Measurements from ENCODE around the gene CPED1.

DNA sequence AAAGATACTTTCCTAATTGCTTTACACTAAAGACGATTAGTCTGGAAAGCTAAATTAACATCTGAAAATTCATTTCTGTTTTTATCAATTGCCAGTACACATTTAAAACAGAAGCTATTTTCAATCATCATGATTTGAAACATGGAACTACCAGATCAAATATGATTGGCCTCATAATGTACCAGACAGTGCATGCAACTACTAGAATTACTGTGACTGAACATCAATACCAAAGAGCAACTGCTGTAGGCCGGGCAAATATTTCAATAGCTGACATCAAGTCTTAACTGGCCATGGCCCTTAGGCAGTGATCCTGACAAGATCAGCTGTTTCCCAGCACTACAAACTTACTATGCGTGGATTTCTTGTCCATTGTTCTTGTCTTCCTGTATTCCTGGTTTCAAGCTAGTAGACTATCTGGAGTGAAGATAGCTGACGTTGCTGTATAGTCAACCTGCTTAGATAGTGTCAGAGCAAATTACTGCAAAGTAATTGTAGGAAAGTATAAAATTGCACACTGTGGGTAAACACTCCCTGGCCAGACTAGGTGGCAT lies 318.6 kb downstream of the CPED1 start:
- no peak for TF ChIP-seq NFYB (CRISPR knock-in tag; conservative IDR thresholded peaks at IDR 0.05; ENCODE audit: low read depth)
- no peak for TF ChIP-seq CTCF (IDR thresholded peaks at IDR 0.05)
- no peak for TF ChIP-seq ESRRA (CRISPR knock-in tag; IDR thresholded peaks at IDR 0.05; ENCODE audit: borderline replicate concordance)
- TF ChIP-seq, protein P1, sequence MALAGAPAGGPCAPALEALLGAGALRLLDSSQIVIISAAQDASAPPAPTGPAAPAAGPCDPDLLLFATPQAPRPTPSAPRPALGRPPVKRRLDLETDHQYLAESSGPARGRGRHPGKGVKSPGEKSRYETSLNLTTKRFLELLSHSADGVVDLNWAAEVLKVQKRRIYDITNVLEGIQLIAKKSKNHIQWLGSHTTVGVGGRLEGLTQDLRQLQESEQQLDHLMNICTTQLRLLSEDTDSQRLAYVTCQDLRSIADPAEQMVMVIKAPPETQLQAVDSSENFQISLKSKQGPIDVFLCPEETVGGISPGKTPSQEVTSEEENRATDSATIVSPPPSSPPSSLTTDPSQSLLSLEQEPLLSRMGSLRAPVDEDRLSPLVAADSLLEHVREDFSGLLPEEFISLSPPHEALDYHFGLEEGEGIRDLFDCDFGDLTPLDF (CRISPR knock-in tag; IDR thresholded peaks at IDR 0.05) = no peak
- TF ChIP-seq SP1 (CRISPR knock-in tag; conservative IDR thresholded peaks at IDR 0.05) = no peak
- TF ChIP-seq E2F5 (CRISPR knock-in tag; IDR thresholded peaks at IDR 0.05) = no peak

Data from WTC11 (cell line).